Naive thymus-derived CD4-positive, alpha-beta T cell (primary cell): ENCODE data around the gene ATP8A2. TPM values are rescaled to one million over a fixed set of nuclear protein-coding genes. Genes with fewer than 3 reads are reported as not detected.
"Not testable (repeated sequence)": the region's sequence is repeated elsewhere in the genome, so short reads cannot be mapped to it uniquely, and the experiment has no call there.

Experiments used
- ATAC-seq: fragments of 150-1000 bp; cut with Tn5 transposase; 2 replicates; pipeline ENCODE4 v1.10.0; 2021; ENCODE audit warnings: mild to moderate bottlenecking, moderate library complexity
- CTCF ChIA-PET: fragments of 350-600 bp; sonication (Branson Sonifier 250); formaldehyde crosslinking; loops from one replicate; lab custom pipeline; 2021; ENCODE audit warnings: antibody characterized with exemption; lab: Charles Lee
- POLR2A ChIA-PET: fragments of 350-600 bp; sonication (Branson Sonifier 250); formaldehyde crosslinking; loops from one replicate; lab custom pipeline; 2021; ENCODE audit warnings: antibody characterized with exemption, inconsistent platforms; lab: Charles Lee
- DNase-seq, 9 donors: peaks; one replicate each; pipeline versions ENCODE4 v3.0.0 to v3.0.0-alpha.2; 2020 to 2022; ENCODE audit warnings: mixed read lengths in 1 of 9
- H3K27ac ChIP-seq: one replicate; pipeline ENCODE4 v1.7.0; 2013; ENCODE audit warnings: mild to moderate bottlenecking, low read depth, low read length, moderate library complexity
- H3K27me3 ChIP-seq, 2 donors: one replicate each; pipeline ENCODE4 v1.7.0; 2013; ENCODE audit warnings: low read length in 2 of 2, mild to moderate bottlenecking in 2 of 2, moderate library complexity in 2 of 2; ENCODE audit not compliant: control insufficient read depth in 2 of 2, insufficient read depth in 2 of 2
- H3K36me3 ChIP-seq, 3 experiments: 1 replicate in 2 of 3; 2 replicates in 1 of 3; pipeline ENCODE4 v1.7.0; 2013; ENCODE audit warnings: low read length in 3 of 3, mild to moderate bottlenecking in 3 of 3, moderate library complexity in 1 of 3; ENCODE audit not compliant: insufficient read depth in 3 of 3, control insufficient read depth in 2 of 3
- H3K4me1 ChIP-seq, 2 donors: one replicate each; pipeline ENCODE4 v1.7.0; 2013; ENCODE audit warnings: low read length in 2 of 2, mild to moderate bottlenecking in 2 of 2, moderate library complexity in 1 of 2; ENCODE audit not compliant: control insufficient read depth in 2 of 2, insufficient read depth in 2 of 2
- H3K4me3 ChIP-seq: 2 replicates; pipeline ENCODE4 v1.7.0; 2013; ENCODE audit warnings: mild to moderate bottlenecking, low read length
- H3K9me3 ChIP-seq, 3 experiments: 1 replicate in 2 of 3; 2 replicates in 1 of 3; pipeline ENCODE4 v1.7.0; 2013; ENCODE audit warnings: low read length in 3 of 3; ENCODE audit not compliant: control insufficient read depth in 2 of 3
- H3K27ac Mint-ChIP-seq, 9 donors: one replicate each; pipeline ENCODE4 v1.8.0; 2020 to 2022; ENCODE audit warnings: mixed read lengths in 9 of 9, mild to moderate bottlenecking in 8 of 9, moderate library complexity in 5 of 9, inconsistent platforms in 2 of 9
- H3K27me3 Mint-ChIP-seq, 5 donors: one replicate each; pipeline ENCODE4 v1.8.0; 2021 to 2022; ENCODE audit warnings: mixed read lengths in 5 of 5, mild to moderate bottlenecking in 1 of 5
- H3K36me3 Mint-ChIP-seq, 5 donors: one replicate each; pipeline ENCODE4 v1.8.0; 2020 to 2022; ENCODE audit warnings: mixed read lengths in 5 of 5, mild to moderate bottlenecking in 3 of 5, inconsistent platforms in 1 of 5
- H3K4me1 Mint-ChIP-seq, 7 donors: one replicate each; pipeline ENCODE4 v1.8.0; 2020 to 2022; ENCODE audit warnings: mixed read lengths in 7 of 7, mild to moderate bottlenecking in 3 of 7, inconsistent platforms in 1 of 7
- H3K4me3 Mint-ChIP-seq, 10 donors: one replicate each; pipeline ENCODE4 v1.8.0; 2020 to 2022; ENCODE audit warnings: mild to moderate bottlenecking in 10 of 10, mixed read lengths in 10 of 10, moderate library complexity in 6 of 10, inconsistent platforms in 2 of 10
- H3K9me3 Mint-ChIP-seq, 11 donors: one replicate each; pipeline ENCODE4 v1.8.0; 2020 to 2022; ENCODE audit warnings: mixed read lengths in 11 of 11, mild to moderate bottlenecking in 4 of 11, inconsistent platforms in 1 of 11, moderate library complexity in 1 of 11
- intact Hi-C, 2 donors: fragments of 100-400 bp; cut with micrococcal nuclease; formaldehyde crosslinking; loops; one replicate each; pipeline ENCODE4 v1.15.1; 2023
- polyA plus RNA-seq, 2 donors: library from polyadenylated mRNA; unstranded; fragments of 300-500 nt; fragmentation: Illumina TruSeq; gene quantifications; one replicate each; pipeline ENCODE4 v1.2.3, GENCODE V29; 2021
- total RNA-seq, 6 experiments: library from RNA in 5 of 6; stranded (reverse) in 5 of 6; gene quantifications; 1 replicate in 5 of 6; 2 replicates in 1 of 6; pipeline ENCODE4 v1.2.3 and lab custom pipeline; 2021 to 2026

Gene ATP8A2
- total and polyA plus RNA-seq, 7 experiments from 2014 or later, result 0.56 to 2.4 (median 1.2) TPM

- no peak overlapping the region for H3K27ac Mint-ChIP-seq
- no peak overlapping the region for H3K4me3 ChIP-seq
- H3K4me3 Mint-ChIP-seq, result no peak overlapping the region
- intact Hi-C loops, result no loop called here
- peaks cover 3 to 46% (median 20%) of the 10 kb centered on the region in 11 donors for H3K9me3 Mint-ChIP-seq
- peaks cover 0 to 5% (median 0%) of the 10 kb centered on the region in 5 donors for H3K36me3 Mint-ChIP-seq
- no peak for DNase-seq
- ATAC-seq, result no peak
- H3K4me1 Mint-ChIP-seq, result no peaks in the 10 kb centered on the region
- H3K36me3 ChIP-seq, result no peaks in the 10 kb centered on the region
- no peaks in the 10 kb centered on the region for H3K4me1 ChIP-seq
- peaks cover 0 to 12% (median 0%) of the 10 kb centered on the region in 3 experiments for H3K9me3 ChIP-seq
- peaks cover 13 to 35% (median 32%) of the 10 kb centered on the region in 5 donors for H3K27me3 Mint-ChIP-seq
- no peaks in the 10 kb centered on the region for H3K27me3 ChIP-seq
- ChIA-PET CTCF (no interaction called here), POLR2A (no interaction called here)
- no peak overlapping the region for H3K27ac ChIP-seq
These were observed 156.5 kb downstream of the ATP8A2 start for GRCh38 chr13:25528266-25528665.

GRCh38 chr13:25529425-25529824 is 157.7 kb downstream of the ATP8A2 start:
- DNase-seq, result no peak
- no peak overlapping the region for H3K27ac Mint-ChIP-seq
- H3K27me3 Mint-ChIP-seq, result peaks cover 13 to 37% (median 34%) of the 10 kb centered on the region in 5 donors
- H3K4me3 ChIP-seq, result no peak overlapping the region
- no peaks in the 10 kb centered on the region for H3K27me3 ChIP-seq
- H3K9me3 Mint-ChIP-seq, result peaks cover 3 to 34% (median 21%) of the 10 kb centered on the region in 11 donors
- no peaks in the 10 kb centered on the region for H3K4me1 ChIP-seq
- POLR2A ChIA-PET, result no interaction called here
- peaks cover 0 to 5% (median 0%) of the 10 kb centered on the region in 5 donors for H3K36me3 Mint-ChIP-seq
- intact Hi-C loops, result no loop called here
- ATAC-seq, result no peak
- CTCF ChIA-PET, result no interaction called here
- no peaks in the 10 kb centered on the region for H3K36me3 ChIP-seq
- H3K9me3 ChIP-seq, result peaks cover 0 to 12% (median 0%) of the 10 kb centered on the region in 3 experiments
- no peaks in the 10 kb centered on the region for H3K4me1 Mint-ChIP-seq
- no peak overlapping the region for H3K4me3 Mint-ChIP-seq
- H3K27ac ChIP-seq, result no peak overlapping the region

- CTCF ChIA-PET, result no interaction called here
- ATAC-seq, result no peak
These were observed 166.5 kb downstream of the ATP8A2 start for GRCh38 chr13:25538276-25538675.

GRCh38 chr13:25541434-25542123 is 169.8 kb downstream of the ATP8A2 start:
- Histone ChIP-seq H3K9me3 (no peaks in the 10 kb centered on the region), H3K4me1 (no peaks in the 10 kb centered on the region), H3K27ac (no peak overlapping the region), H3K27me3 (no peaks in the 10 kb centered on the region), H3K36me3 (no peaks in the 10 kb centered on the region), H3K4me3 (no peak overlapping the region)
- intact Hi-C loops, result no loop called here
- peaks cover 0 to 6% (median 0%) of the 10 kb centered on the region in 11 donors for H3K9me3 Mint-ChIP-seq
- H3K4me1 Mint-ChIP-seq, result no peaks in the 10 kb centered on the region
- ChIA-PET POLR2A (interaction anchor here (0.5 kb wide), 1 partner anchor 50 kb away, joined by 3 read pairs; no protein-coding TSS in a partner anchor), CTCF (interaction anchor here (0.9 kb wide), 1 partner anchor 31 kb away, joined by 3 read pairs; no protein-coding TSS in a partner anchor)
- ATAC-seq, result no peak
- H3K36me3 Mint-ChIP-seq, result peaks cover 0 to 6% (median 0%) of the 10 kb centered on the region in 5 donors
- H3K27me3 Mint-ChIP-seq, result peaks cover 7 to 37% (median 22%) of the 10 kb centered on the region in 5 donors
- no peak overlapping the region for H3K4me3 Mint-ChIP-seq
- H3K27ac Mint-ChIP-seq, result no peak overlapping the region
- DNase-seq, result no peak

More at GRCh38 chr13:25538276-25538675, 166.5 kb downstream of the ATP8A2 start:
- intact Hi-C loops, result no loop called here
- DNase-seq, result no peak
- POLR2A ChIA-PET, result no interaction called here
- H3K4me1 ChIP-seq, result no peaks in the 10 kb centered on the region
- Mint-ChIP-seq H3K9me3 (peaks cover 0 to 5% (median 0%) of the 10 kb centered on the region in 11 donors), H3K4me3 (no peak overlapping the region), H3K36me3 (no peaks in the 10 kb centered on the region), H3K27ac (no peak overlapping the region), H3K27me3 (peaks cover 3 to 41% (median 18%) of the 10 kb centered on the region in 5 donors), H3K4me1 (no peaks in the 10 kb centered on the region)
- no peaks in the 10 kb centered on the region for H3K27me3 ChIP-seq
- no peak overlapping the region for H3K27ac ChIP-seq
- H3K9me3 ChIP-seq, result no peaks in the 10 kb centered on the region
- no peaks in the 10 kb centered on the region for H3K36me3 ChIP-seq
- H3K4me3 ChIP-seq, result no peak overlapping the region

- H3K27ac ChIP-seq, H3K36me3 ChIP-seq, H3K36me3 Mint-ChIP-seq, CTCF ChIA-PET, H3K4me1 ChIP-seq, H3K4me3 ChIP-seq, H3K9me3 Mint-ChIP-seq, H3K27ac Mint-ChIP-seq, H3K9me3 ChIP-seq, intact Hi-C loops, H3K4me1 Mint-ChIP-seq, ATAC-seq, H3K27me3 ChIP-seq, H3K4me3 Mint-ChIP-seq, DNase-seq, POLR2A ChIA-PET: not testable (repeated sequence)
- H3K27me3 Mint-ChIP-seq, result peaks cover 9 to 30% (median 26%) of the 10 kb centered on the region in 5 donors
These were observed 177.2 kb downstream of the ATP8A2 start for GRCh38 chr13:25548991-25549390.

GRCh38 chr13:25561812-25562211 is 190.0 kb downstream of the ATP8A2 start:
- no peak for ATAC-seq

GRCh38 chr13:25570185-25570584 is 198.4 kb downstream of the ATP8A2 start:
- DNase-seq (no peak), ATAC-seq (no peak)
- no peaks in the 10 kb centered on the region for H3K4me1 ChIP-seq
- CTCF ChIA-PET, result no interaction called here
- Mint-ChIP-seq H3K36me3 (no peaks in the 10 kb centered on the region), H3K9me3 (no peaks in the 10 kb centered on the region), H3K27ac (no peak overlapping the region), H3K27me3 (peaks cover 39 to 52% (median 47%) of the 10 kb centered on the region in 5 donors), H3K4me1 (no peaks in the 10 kb centered on the region), H3K4me3 (no peak overlapping the region)
- no peak overlapping the region for H3K4me3 ChIP-seq
- H3K27me3 ChIP-seq, result no peaks in the 10 kb centered on the region
- intact Hi-C loops, result no loop called here
- POLR2A ChIA-PET, result no interaction called here
- H3K9me3 ChIP-seq, result no peaks in the 10 kb centered on the region
- H3K36me3 ChIP-seq, result no peaks in the 10 kb centered on the region
- no peak overlapping the region for H3K27ac ChIP-seq

More at GRCh38 chr13:25561812-25562211, 190.0 kb downstream of the ATP8A2 start:
- H3K36me3 Mint-ChIP-seq, result no peaks in the 10 kb centered on the region
- no peak overlapping the region for H3K4me3 Mint-ChIP-seq
- no peaks in the 10 kb centered on the region for H3K27me3 ChIP-seq
- H3K9me3 ChIP-seq, result no peaks in the 10 kb centered on the region
- ChIA-PET POLR2A (no interaction called here), CTCF (no interaction called here)
- DNase-seq, result no peak
- intact Hi-C loops, result no loop called here
- H3K36me3 ChIP-seq, result no peaks in the 10 kb centered on the region
- H3K27ac Mint-ChIP-seq, result no peak overlapping the region
- H3K27me3 Mint-ChIP-seq, result peaks cover 12 to 40% (median 34%) of the 10 kb centered on the region in 5 donors
- no peaks in the 10 kb centered on the region for H3K4me1 Mint-ChIP-seq
- no peaks in the 10 kb centered on the region for H3K4me1 ChIP-seq
- H3K27ac ChIP-seq, result no peak overlapping the region
- no peak overlapping the region for H3K4me3 ChIP-seq
- H3K9me3 Mint-ChIP-seq, result no peaks in the 10 kb centered on the region
